ENCODE measurements around the gene JARID2. TPM values are rescaled to one million over a fixed set of nuclear protein-coding genes. Genes with fewer than 3 reads are reported as not detected.
A peak's percentile ranks its signal among the peaks of the same experiment; 100 is the strongest.
"Not testable (repeated sequence)": the region's sequence is repeated elsewhere in the genome, so short reads cannot be mapped to it uniquely, and the experiment has no call there.

The JARID2 gene
- total and polyA plus RNA-seq, 7 experiments from 2014 or later = 6.9 to 39.6 (median 24.1) TPM

DNA sequence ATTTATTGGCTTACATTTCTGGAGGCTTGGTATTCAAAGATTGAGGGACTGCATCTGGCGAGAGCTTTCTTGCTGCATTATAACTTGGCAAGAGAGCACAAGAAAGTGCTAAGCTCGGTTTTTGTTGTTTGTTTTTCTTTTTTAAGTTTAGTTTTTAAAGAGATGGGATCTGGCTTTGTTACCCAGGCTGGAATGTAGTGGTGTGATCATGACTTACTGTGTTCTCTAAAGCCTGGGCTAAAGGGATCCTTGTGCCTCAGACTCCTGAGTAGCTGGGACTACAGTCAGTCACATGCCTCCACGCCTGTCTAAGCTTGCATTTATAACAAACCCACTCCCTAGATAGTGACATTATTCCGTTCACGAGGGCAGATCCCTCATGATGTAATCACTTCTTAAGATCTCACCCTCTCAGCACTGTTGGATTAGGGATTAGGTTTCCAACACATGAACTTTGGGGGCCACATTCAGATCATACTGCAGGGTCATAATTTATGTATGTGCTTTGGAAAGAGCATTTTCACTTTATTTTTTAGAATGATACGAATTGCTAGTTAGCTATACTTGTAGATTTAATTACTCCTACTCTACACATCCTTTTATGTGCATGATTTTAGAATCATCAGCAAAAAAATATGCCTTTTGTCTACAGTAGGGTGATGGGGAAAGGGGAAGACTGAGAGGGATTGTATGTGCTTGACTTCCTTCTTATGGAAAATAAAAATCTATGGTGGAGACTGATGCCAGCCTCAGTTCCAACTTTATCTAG, 167.8 kb downstream of the JARID2 start:
- DNase-seq (no peak), ATAC-seq (no peak)
- Mint-ChIP-seq H3K4me1 (peaks cover 46 to 73% (median 56%) of the 10 kb centered on the region in 7 donors), H3K27ac (peak overlapping the region in 7 of 9 donors; percentile 9 to 74 (median 44)), H3K27me3 (no peaks in the 10 kb centered on the region), H3K4me3 (peak overlapping the region in 1 of 10 donors; percentile 29), H3K9me3 (peaks cover 0 to 22% (median 7%) of the 10 kb centered on the region in 11 donors), H3K36me3 (peaks cover 6 to 57% (median 38%) of the 10 kb centered on the region in 5 donors)
- ChIA-PET CTCF (no interaction called here), POLR2A (interaction anchor here (0.8 to 1.9 kb wide), 4 partner anchors 9 to 12 kb away, joined by 3 to 5 read pairs (median 4); no protein-coding TSS in a partner anchor)
- H3K27me3 ChIP-seq (ENCODE audit: control insufficient read depth in 2 of 2, insufficient read depth in 2 of 2, low read length in 2 of 2) = no peaks in the 10 kb centered on the region
- intact Hi-C loops (cut with micrococcal nuclease) = no loop called here
- peaks cover 10 to 33% of the 10 kb centered on the region in 2 donors for H3K4me1 ChIP-seq (ENCODE audit: control insufficient read depth in 2 of 2, insufficient read depth in 2 of 2, low read length in 2 of 2)
- no peak overlapping the region for H3K27ac ChIP-seq (ENCODE audit: low read depth, low read length)
- no peaks in the 10 kb centered on the region for H3K9me3 ChIP-seq (ENCODE audit: control insufficient read depth in 2 of 3, low read length in 3 of 3)
- H3K36me3 ChIP-seq (ENCODE audit: control insufficient read depth in 2 of 3, insufficient read depth in 3 of 3, low read length in 3 of 3) = no peaks in the 10 kb centered on the region
- no peak overlapping the region for H3K4me3 ChIP-seq (ENCODE audit: low read length)

DNA sequence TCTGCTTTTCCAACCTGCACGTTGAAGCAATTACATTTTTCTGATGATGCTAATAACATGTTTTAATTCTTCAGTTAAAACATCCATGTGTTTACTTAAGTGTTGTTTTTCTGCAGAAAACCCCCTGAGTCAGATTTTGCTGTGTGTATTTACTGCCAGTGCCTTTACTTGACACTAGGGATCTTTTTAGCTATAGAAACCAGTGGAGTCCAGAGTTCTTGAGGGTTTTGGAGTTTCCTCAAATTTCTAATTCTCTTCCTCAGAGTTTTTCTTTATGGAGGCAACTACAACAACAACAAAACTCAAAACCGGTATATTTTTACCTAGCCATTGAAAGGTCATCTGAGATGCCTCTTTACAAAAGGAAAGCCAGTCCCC, 168.4 kb downstream of the JARID2 start:
- H3K4me1 ChIP-seq (ENCODE audit: control insufficient read depth in 2 of 2, insufficient read depth in 2 of 2, low read length in 2 of 2) = peaks cover 10 to 27% of the 10 kb centered on the region in 2 donors
- H3K4me3 ChIP-seq (ENCODE audit: low read length) = no peak overlapping the region
- peaks cover 0 to 27% (median 8%) of the 10 kb centered on the region in 11 donors for H3K9me3 Mint-ChIP-seq
- H3K4me1 Mint-ChIP-seq = peaks cover 40 to 67% (median 51%) of the 10 kb centered on the region in 7 donors
- POLR2A ChIA-PET = interaction anchor here (1.5 kb wide), 1 partner anchor 13 kb away, joined by 5 read pairs; no protein-coding TSS in a partner anchor
- H3K9me3 ChIP-seq (ENCODE audit: control insufficient read depth in 2 of 3, low read length in 3 of 3) = peaks cover 0 to 4% (median 0%) of the 10 kb centered on the region in 3 experiments
- H3K36me3 ChIP-seq (ENCODE audit: control insufficient read depth in 2 of 3, insufficient read depth in 3 of 3, low read length in 3 of 3) = no peaks in the 10 kb centered on the region
- no peaks in the 10 kb centered on the region for H3K27me3 ChIP-seq (ENCODE audit: control insufficient read depth in 2 of 2, insufficient read depth in 2 of 2, low read length in 2 of 2)
- ATAC-seq (no peak), DNase-seq (no peak)
- H3K27ac Mint-ChIP-seq = peak overlapping the region in 5 of 9 donors; percentile 29 to 72 (median 44)
- H3K27ac ChIP-seq (ENCODE audit: low read depth, low read length) = no peak overlapping the region
- peaks cover 6 to 56% (median 40%) of the 10 kb centered on the region in 5 donors for H3K36me3 Mint-ChIP-seq
- intact Hi-C loops (cut with micrococcal nuclease) = no loop called here
- H3K4me3 Mint-ChIP-seq = peak overlapping the region in 1 of 10 donors; percentile 16
- H3K27me3 Mint-ChIP-seq = no peaks in the 10 kb centered on the region
- CTCF ChIA-PET = no interaction called here

DNA sequence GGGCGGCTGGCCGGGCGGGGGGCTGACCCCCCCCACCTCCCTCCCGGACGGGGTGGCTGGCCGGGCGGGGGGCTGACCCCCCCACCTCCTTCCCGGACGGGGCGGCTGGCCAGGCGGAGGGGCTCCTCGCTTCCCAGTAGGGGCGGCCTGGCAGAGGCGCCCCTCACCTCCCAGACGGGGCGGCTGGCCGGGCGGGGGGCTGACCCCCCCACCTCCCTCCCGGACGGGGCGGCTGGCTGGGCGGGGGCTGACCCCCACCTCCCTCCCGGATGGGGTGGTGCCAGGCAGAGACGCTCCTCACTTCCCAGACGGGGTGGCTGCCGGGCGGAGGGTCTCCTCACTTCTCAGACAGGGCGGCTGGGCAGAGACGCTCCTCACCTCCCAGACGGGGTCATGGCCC, 169.8 kb downstream of the JARID2 start:
- H3K36me3 ChIP-seq (ENCODE audit: control insufficient read depth in 2 of 3, insufficient read depth in 3 of 3, low read length in 3 of 3) = not testable (repeated sequence)

DNA sequence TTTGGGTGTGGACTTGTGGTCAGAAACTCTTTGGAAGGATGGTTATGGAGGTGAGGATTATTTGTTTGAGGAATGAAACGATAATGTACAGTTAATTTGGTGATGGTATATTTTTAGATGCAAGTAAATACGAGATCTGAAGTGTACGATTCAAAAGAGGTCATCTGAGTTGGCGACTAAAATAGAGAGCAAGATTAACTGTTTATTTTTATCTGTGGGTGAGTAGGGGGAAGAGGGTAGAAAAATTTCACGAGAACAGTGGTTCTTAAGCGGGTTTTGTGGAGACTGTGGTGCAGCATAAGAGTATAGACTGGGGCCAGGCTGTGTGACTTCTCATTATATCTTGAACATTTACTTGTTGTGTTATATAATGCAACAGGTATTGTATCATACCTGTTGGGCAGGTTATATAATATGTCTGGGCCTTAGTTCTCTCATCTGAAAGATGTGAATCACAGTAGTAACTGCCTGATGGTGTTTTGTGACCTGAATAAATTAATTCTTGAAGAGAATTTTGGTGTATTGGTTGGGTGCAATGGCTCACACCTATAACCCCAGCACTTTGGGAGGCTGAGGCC, 171.2 kb downstream of the JARID2 start:
- H3K27me3 Mint-ChIP-seq = no peaks in the 10 kb centered on the region
- H3K4me3 Mint-ChIP-seq = peak overlapping the region in 1 of 10 donors; percentile 14
- H3K36me3 ChIP-seq (ENCODE audit: control insufficient read depth in 2 of 3, insufficient read depth in 3 of 3, low read length in 3 of 3) = no peaks in the 10 kb centered on the region
- DNase-seq (no peak), ATAC-seq (no peak)
- H3K27ac ChIP-seq (ENCODE audit: low read depth, low read length) = no peak overlapping the region
- intact Hi-C loops (cut with micrococcal nuclease) = no loop called here
- H3K27ac Mint-ChIP-seq = peak overlapping the region in 5 of 9 donors; percentile 16 to 72 (median 64)
- H3K4me1 ChIP-seq (ENCODE audit: control insufficient read depth in 2 of 2, insufficient read depth in 2 of 2, low read length in 2 of 2) = peaks cover 13 to 14% of the 10 kb centered on the region in 2 donors
- ChIA-PET CTCF (no interaction called here), POLR2A (interaction anchor here (0.8 kb wide), 1 partner anchor 28 kb away, joined by 5 read pairs; no protein-coding TSS in a partner anchor)
- H3K4me1 Mint-ChIP-seq = peaks cover 29 to 57% (median 40%) of the 10 kb centered on the region in 7 donors
- no peaks in the 10 kb centered on the region for H3K27me3 ChIP-seq (ENCODE audit: control insufficient read depth in 2 of 2, insufficient read depth in 2 of 2, low read length in 2 of 2)
- peaks cover 0 to 11% (median 0%) of the 10 kb centered on the region in 3 experiments for H3K9me3 ChIP-seq (ENCODE audit: control insufficient read depth in 2 of 3, low read length in 3 of 3)
- H3K36me3 Mint-ChIP-seq = peaks cover 10 to 59% (median 45%) of the 10 kb centered on the region in 5 donors
- H3K9me3 Mint-ChIP-seq = peaks cover 0 to 42% (median 18%) of the 10 kb centered on the region in 11 donors
- H3K4me3 ChIP-seq (ENCODE audit: low read length) = no peak overlapping the region

More for the DNA sequence above, 169.8 kb downstream of the JARID2 start:
- H3K4me3 Mint-ChIP-seq; CTCF ChIA-PET; intact Hi-C loops (cut with micrococcal nuclease); H3K27me3 Mint-ChIP-seq; H3K4me3 ChIP-seq (ENCODE audit: low read length); POLR2A ChIA-PET; H3K27me3 ChIP-seq (ENCODE audit: control insufficient read depth in 2 of 2, insufficient read depth in 2 of 2, low read length in 2 of 2); ATAC-seq; H3K27ac ChIP-seq (ENCODE audit: low read depth, low read length); DNase-seq; H3K27ac Mint-ChIP-seq: not testable (repeated sequence)
- H3K4me1 Mint-ChIP-seq = peaks cover 30 to 57% (median 41%) of the 10 kb centered on the region in 7 donors
- H3K36me3 Mint-ChIP-seq = peaks cover 10 to 63% (median 48%) of the 10 kb centered on the region in 5 donors
- peaks cover 0 to 11% (median 0%) of the 10 kb centered on the region in 3 experiments for H3K9me3 ChIP-seq (ENCODE audit: control insufficient read depth in 2 of 3, low read length in 3 of 3)
- H3K4me1 ChIP-seq (ENCODE audit: control insufficient read depth in 2 of 2, insufficient read depth in 2 of 2, low read length in 2 of 2) = peaks cover 9 to 14% of the 10 kb centered on the region in 2 donors
- H3K9me3 Mint-ChIP-seq = peaks cover 0 to 41% (median 18%) of the 10 kb centered on the region in 11 donors

DNA sequence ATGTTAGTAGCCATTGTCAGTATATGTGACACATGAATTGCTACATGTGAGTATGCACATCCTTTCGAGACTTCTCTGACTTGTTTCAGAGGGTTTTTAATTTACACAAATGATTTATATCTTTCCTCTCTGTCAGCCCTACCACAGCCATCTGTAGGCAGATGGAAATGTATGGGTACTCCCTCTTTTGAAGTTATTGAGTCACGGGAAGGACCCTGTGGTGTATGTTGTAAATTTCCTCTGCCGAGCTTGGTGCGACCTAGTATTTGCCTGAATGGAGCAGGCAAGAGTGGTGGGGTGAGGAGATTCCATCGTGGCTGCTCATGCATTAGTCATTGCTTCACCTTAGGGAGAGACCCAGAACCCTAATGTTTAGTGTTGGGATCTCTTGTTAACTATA, 171.9 kb downstream of the JARID2 start:
- peak overlapping the region in 1 of 10 donors; percentile 26 for H3K4me3 Mint-ChIP-seq
- H3K36me3 ChIP-seq (ENCODE audit: control insufficient read depth in 2 of 3, insufficient read depth in 3 of 3, low read length in 3 of 3) = no peaks in the 10 kb centered on the region
- H3K4me1 Mint-ChIP-seq = peaks cover 30 to 56% (median 42%) of the 10 kb centered on the region in 7 donors
- H3K27ac ChIP-seq (ENCODE audit: low read depth, low read length) = no peak overlapping the region
- ATAC-seq (no peak), DNase-seq (peak in 1 of 9 donors; percentile 61)
- H3K27me3 Mint-ChIP-seq = no peaks in the 10 kb centered on the region
- peak overlapping the region in 2 of 9 donors; percentile 19 to 52 for H3K27ac Mint-ChIP-seq
- no peak overlapping the region for H3K4me3 ChIP-seq (ENCODE audit: low read length)
- ChIA-PET POLR2A (interaction anchor here (0.8 kb wide), 1 partner anchor 28 kb away, joined by 5 read pairs; no protein-coding TSS in a partner anchor), CTCF (no interaction called here)
- peaks cover 17 to 22% of the 10 kb centered on the region in 2 donors for H3K4me1 ChIP-seq (ENCODE audit: control insufficient read depth in 2 of 2, insufficient read depth in 2 of 2, low read length in 2 of 2)
- peaks cover 0 to 42% (median 18%) of the 10 kb centered on the region in 11 donors for H3K9me3 Mint-ChIP-seq
- peaks cover 10 to 58% (median 38%) of the 10 kb centered on the region in 5 donors for H3K36me3 Mint-ChIP-seq
- intact Hi-C loops (cut with micrococcal nuclease) = no loop called here
- H3K9me3 ChIP-seq (ENCODE audit: control insufficient read depth in 2 of 3, low read length in 3 of 3) = peaks cover 0 to 11% (median 0%) of the 10 kb centered on the region in 3 experiments
- H3K27me3 ChIP-seq (ENCODE audit: control insufficient read depth in 2 of 2, insufficient read depth in 2 of 2, low read length in 2 of 2) = no peaks in the 10 kb centered on the region

DNA sequence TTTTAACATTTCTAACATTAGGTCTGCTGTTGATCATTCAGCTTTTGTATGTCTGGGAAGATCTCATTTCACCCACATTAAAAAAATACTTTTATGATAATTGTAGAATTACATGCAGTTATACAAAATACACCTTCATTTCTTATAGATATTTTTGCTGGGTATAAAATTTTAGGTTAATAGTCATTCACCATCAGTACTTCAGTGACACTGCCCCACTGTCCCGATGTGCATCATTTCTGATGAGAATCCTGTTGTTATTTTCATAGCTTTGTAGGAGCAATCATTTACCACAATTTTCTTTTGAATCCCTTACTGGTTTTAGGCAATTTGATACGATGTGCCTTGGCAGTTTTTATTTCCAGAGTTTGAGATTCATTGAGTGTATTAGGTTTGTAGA, 173.6 kb downstream of the JARID2 start:
- Histone ChIP-seq H3K4me1 (ENCODE audit: control insufficient read depth in 2 of 2, insufficient read depth in 2 of 2, low read length in 2 of 2) (peaks cover 17 to 27% of the 10 kb centered on the region in 2 donors), H3K36me3 (ENCODE audit: control insufficient read depth in 2 of 3, insufficient read depth in 3 of 3, low read length in 3 of 3) (no peaks in the 10 kb centered on the region), H3K4me3 (ENCODE audit: low read length) (no peak overlapping the region), H3K9me3 (ENCODE audit: control insufficient read depth in 2 of 3, low read length in 3 of 3) (peaks cover 0 to 11% (median 0%) of the 10 kb centered on the region in 3 experiments), H3K27ac (ENCODE audit: low read depth, low read length) (no peak overlapping the region), H3K27me3 (ENCODE audit: control insufficient read depth in 2 of 2, insufficient read depth in 2 of 2, low read length in 2 of 2) (no peaks in the 10 kb centered on the region)
- Mint-ChIP-seq H3K27me3 (no peaks in the 10 kb centered on the region), H3K9me3 (peaks cover 0 to 42% (median 18%) of the 10 kb centered on the region in 11 donors), H3K4me3 (no peak overlapping the region), H3K4me1 (peaks cover 37 to 53% (median 45%) of the 10 kb centered on the region in 7 donors), H3K36me3 (peaks cover 10 to 57% (median 32%) of the 10 kb centered on the region in 5 donors), H3K27ac (peak overlapping the region in 1 of 9 donors; percentile 59)
- CTCF ChIA-PET = no interaction called here
- DNase-seq = no peak
- POLR2A ChIA-PET = no interaction called here
- intact Hi-C loops (cut with micrococcal nuclease) = no loop called here
- ATAC-seq = no peak
